IMR-90 (cell line): ENCODE measurements around the gene MGAT5B. TPM values are rescaled to one million over a fixed set of nuclear protein-coding genes. Genes with fewer than 3 reads are reported as not detected.

Experiments
- ATAC-seq: fragments of 200-7000 bp; cut with Tn5 transposase; 2 replicates; pipeline ENCODE4 v1.9.1; 2020; ENCODE audit warnings: low read depth, mild to moderate bottlenecking, moderate library complexity
- BruUV-seq: library from RNA; stranded (reverse); fragments of 400-500 nt; replicated peaks from 2 replicates; lab custom pipeline; 2021; lab: Mats Ljungman, UMichigan
- CTCF ChIA-PET: fragments of 300-600 bp; formaldehyde crosslinking; extraction: SDS; loops from one replicate; lab custom pipeline; 2021; ENCODE audit warnings: antibody characterized with exemption; lab: Yijun Ruan, JAX
- POLR2A ChIA-PET: fragments of 300-600 bp; sonication (Branson Sonifier 250); formaldehyde crosslinking; loops from one replicate; lab custom pipeline; 2022; ENCODE audit warnings: antibody characterized with exemption; ENCODE audit not compliant: unreplicated experiment; lab: Charles Lee
- DNase-seq: peaks from one replicate; pipeline ENCODE4 v3.0.0; 2013
- H2AFZ ChIP-seq: replicated peaks from 2 replicates; pipeline ENCODE3; 2013; ENCODE audit warnings: low read length, mild to moderate bottlenecking; ENCODE audit not compliant: poor library complexity
- H2AK5ac ChIP-seq: 2 replicates; pipeline ENCODE4 v1.6.1; 2013; ENCODE audit warnings: low read depth, low read length, inconsistent platforms
- H2AK9ac ChIP-seq: replicated peaks from 2 replicates; pipeline ENCODE3; 2013; ENCODE audit warnings: mild to moderate bottlenecking, low read depth, low read length, moderate library complexity; ENCODE audit not compliant: poor library complexity
- H2BK120ac ChIP-seq: 2 replicates; pipeline ENCODE4 v1.6.1; 2013; ENCODE audit warnings: low read depth, low read length, inconsistent platforms
- H2BK15ac ChIP-seq: 3 replicates; pipeline ENCODE4 v1.6.1; 2013; ENCODE audit warnings: low read depth, low read length, inconsistent platforms
- H2BK20ac ChIP-seq: 2 replicates; pipeline ENCODE4 v1.6.1; 2013; ENCODE audit warnings: low read depth, mild to moderate bottlenecking, inconsistent platforms, low read length, moderate library complexity
- H2BK5ac ChIP-seq: 2 replicates; pipeline ENCODE4 v1.6.1; 2013; ENCODE audit warnings: mild to moderate bottlenecking, low read depth, low read length, inconsistent platforms; ENCODE audit not compliant: poor library complexity, severe bottlenecking
- H3K14ac ChIP-seq: replicated peaks from 2 replicates; pipeline ENCODE4 v1.6.1; 2013; ENCODE audit warnings: low read depth, low read length, inconsistent platforms
- H3K18ac ChIP-seq: 2 replicates; pipeline ENCODE4 v1.6.1; 2013; ENCODE audit warnings: low read depth, low read length, control low read depth
- H3K23ac ChIP-seq: 2 replicates; pipeline ENCODE4 v1.6.1; 2013; ENCODE audit warnings: low read depth, low read length, inconsistent platforms
- H3K27ac ChIP-seq: 2 replicates; pipeline ENCODE4 v1.5.1; 2013; ENCODE audit warnings: mild to moderate bottlenecking, control low read depth, low read length; ENCODE audit not compliant: insufficient read depth
- H3K27me3 ChIP-seq: 2 replicates; pipeline ENCODE4 v1.6.1; 2013; ENCODE audit warnings: low read length; ENCODE audit not compliant: control insufficient read depth, insufficient read depth
- H3K36me3 ChIP-seq: 2 replicates; pipeline ENCODE4 v1.6.1; 2013; ENCODE audit warnings: low read length, mixed read lengths; ENCODE audit not compliant: control insufficient read depth, insufficient read depth
- H3K4ac ChIP-seq: 2 replicates; pipeline ENCODE4 v1.6.1; 2013; ENCODE audit warnings: low read depth, low read length, inconsistent platforms
- H3K4me1 ChIP-seq: 2 replicates; pipeline ENCODE4 v1.6.1; 2013; ENCODE audit warnings: low read length, mixed read lengths; ENCODE audit not compliant: control insufficient read depth, insufficient read depth
- H3K4me2 ChIP-seq: 2 replicates; pipeline ENCODE4 v1.6.1; 2013; ENCODE audit warnings: low read depth, mild to moderate bottlenecking, control low read depth, low read length, moderate library complexity
- H3K4me3 ChIP-seq: 2 replicates; pipeline ENCODE4 v1.5.1; 2013; ENCODE audit warnings: low read depth, mild to moderate bottlenecking, control low read depth, low read length, moderate library complexity; ENCODE audit not compliant: insufficient read depth
- H3K56ac ChIP-seq: 2 replicates; pipeline ENCODE4 v1.6.1; 2013; ENCODE audit warnings: low read length, inconsistent platforms; ENCODE audit not compliant: insufficient read depth; ENCODE audit errors: extremely low read depth
- H3K79me1 ChIP-seq, 2 experiments: 2 replicates each; pipeline ENCODE4 v1.6.1; 2013; ENCODE audit warnings: low read length in 2 of 2, inconsistent platforms in 1 of 2, low read depth in 1 of 2
- H3K9ac ChIP-seq: 2 replicates; pipeline ENCODE4 v1.6.1; 2013; ENCODE audit warnings: low read depth, low read length, control low read depth
- H3K9me1 ChIP-seq: 2 replicates; pipeline ENCODE4 v1.6.1; 2013; ENCODE audit warnings: low read length, inconsistent platforms; ENCODE audit not compliant: insufficient read depth
- H3K9me3 ChIP-seq: 2 replicates; pipeline ENCODE4 v1.6.1; 2013; ENCODE audit warnings: low read length; ENCODE audit not compliant: control insufficient read depth, insufficient read depth
- H4K20me1 ChIP-seq: 2 replicates; pipeline ENCODE4 v1.6.1; 2013; ENCODE audit warnings: low read length, inconsistent platforms; ENCODE audit not compliant: insufficient read depth
- H4K5ac ChIP-seq: 2 replicates; pipeline ENCODE4 v1.6.1; 2013; ENCODE audit warnings: mild to moderate bottlenecking, low read depth, low read length, control low read depth
- H4K8ac ChIP-seq, 2 experiments: 2 replicates each; pipeline ENCODE4 v1.6.1; 2013; ENCODE audit warnings: low read depth in 2 of 2, low read length in 2 of 2, control low read depth in 1 of 2, inconsistent platforms in 1 of 2
- H4K91ac ChIP-seq: 2 replicates; pipeline ENCODE4 v1.6.1; 2013; ENCODE audit warnings: low read depth, low read length, inconsistent platforms; ENCODE audit not compliant: insufficient read depth
- BHLHE40 ChIP-seq: fragments of 150-350 bp; IDR thresholded peaks from 2 replicates; pipeline ENCODE4 v1.6.1; 2016; ENCODE audit warnings: mild to moderate bottlenecking, low read depth, low read length
- CEBPB ChIP-seq: IDR thresholded peaks from 2 replicates; pipeline ENCODE4 v1.6.1; 2012; ENCODE audit warnings: low read depth, low read length, improper control_type of control experiment
- CHD1 ChIP-seq: IDR thresholded peaks from 2 replicates; pipeline ENCODE4 v1.6.1; 2012; ENCODE audit warnings: low read depth, low read length, improper control_type of control experiment
- CTCF ChIP-seq: conservative IDR thresholded peaks from 2 replicates; pipeline ENCODE4 v1.5.1; 2012; ENCODE audit warnings: mild to moderate bottlenecking, low read depth, low read length, improper control_type of control experiment
- FOS ChIP-seq: fragments of 150-350 bp; IDR thresholded peaks from 2 replicates; pipeline ENCODE4 v1.6.1; 2016; ENCODE audit warnings: low read depth, low read length
- MAFK ChIP-seq: IDR thresholded peaks from 2 replicates; pipeline ENCODE4 v1.6.1; 2012; ENCODE audit warnings: low read depth, low read length, improper control_type of control experiment
- MAZ ChIP-seq: IDR thresholded peaks from 2 replicates; pipeline ENCODE4 v1.6.1; 2012; ENCODE audit warnings: low read depth, mild to moderate bottlenecking, low read length, improper control_type of control experiment, moderate library complexity, borderline replicate concordance
- MXI1 ChIP-seq: IDR thresholded peaks from 2 replicates; pipeline ENCODE4 v1.6.1; 2012; ENCODE audit warnings: low read depth, mild to moderate bottlenecking, low read length, moderate library complexity, borderline replicate concordance
- NFE2L2 ChIP-seq: fragments of 150-350 bp; IDR thresholded peaks from 2 replicates; pipeline ENCODE4 v1.6.1; 2016; ENCODE audit warnings: low read depth, mild to moderate bottlenecking, low read length
- POLR2A ChIP-seq: IDR thresholded peaks from 2 replicates; pipeline ENCODE4 v1.6.1; 2012; ENCODE audit warnings: mild to moderate bottlenecking, low read depth, low read length
- RAD21 ChIP-seq: IDR thresholded peaks from 2 replicates; pipeline ENCODE4 v1.6.1; 2012; ENCODE audit warnings: low read length, improper control_type of control experiment
- RCOR1 ChIP-seq: IDR thresholded peaks from 2 replicates; pipeline ENCODE4 v1.6.1; 2012; ENCODE audit warnings: mild to moderate bottlenecking, low read length, improper control_type of control experiment; ENCODE audit not compliant: insufficient replicate concordance
- RFX5 ChIP-seq: IDR thresholded peaks from 2 replicates; pipeline ENCODE4 v1.8.0; 2012; ENCODE audit warnings: low read depth, mild to moderate bottlenecking, low read length, moderate library complexity
- SMC3 ChIP-seq: fragments of 150-350 bp; IDR thresholded peaks from 2 replicates; pipeline ENCODE4 v1.6.1; 2016; ENCODE audit warnings: low read depth, mild to moderate bottlenecking, antibody characterized with exemption, low read length, moderate library complexity
- USF2 ChIP-seq: fragments of 150-350 bp; IDR thresholded peaks from 2 replicates; pipeline ENCODE4 v1.6.1; 2017; ENCODE audit warnings: mild to moderate bottlenecking, antibody characterized with exemption, low read length, low read depth
- WGBS, 2 experiments: methylation state at CpG; one replicate each; pipeline versions ENCODE4 v1.1.5 to v1.1.7; 2013; ENCODE audit warnings: missing lambda C conversion rate in 2 of 2; ENCODE audit not compliant: insufficient read length in 1 of 2; ENCODE audit errors: extremely low coverage in 2 of 2; 5-methylcytosine and 5-hydroxymethylcytosine counted together
- dilution Hi-C: fragments of 300-500 bp; cut with HindIII; formaldehyde crosslinking; loops from one replicate; pipeline ENCODE4 v1.14.3; 2018; ENCODE audit warnings: low sequenced_read_pairs; ENCODE audit not compliant: unreplicated experiment
- in situ Hi-C: fragments of 300-500 bp; cut with MboI; formaldehyde crosslinking; loops from 3 replicates; pipeline ENCODE4 v1.14.3; 2019; ENCODE audit warnings: low sequenced_read_pairs, inconsistent platforms, mixed read lengths
- intact Hi-C: fragments of 100-400 bp; cut with micrococcal nuclease; formaldehyde crosslinking; loops from 2 replicates; pipeline ENCODE4 v1.10.0; 2022
- polyA plus RNA-seq, 3 experiments: library from polyadenylated mRNA; depleted of rRNA; stranded (reverse); fragments of >200 nt; gene quantifications; 2 replicates each; pipeline ENCODE4 v1.2.3, GENCODE V29; 2012; ENCODE audit warnings: low replicate concordance in 1 of 3
- total RNA-seq: library from RNA; depleted of rRNA; stranded (reverse); fragments of >200 nt; gene quantifications from 2 replicates; pipeline ENCODE4 v1.2.3, GENCODE V29; 2012
- TF ChIP-seq, protein P1 (sequence below): fragments of 150-350 bp; IDR thresholded peaks from 2 replicates; pipeline ENCODE4 v1.6.1; 2016; ENCODE audit warnings: low read depth, mild to moderate bottlenecking, low read length, moderate library complexity, borderline replicate concordance

MGAT5B gene
- total and polyA plus RNA-seq, 2 of the 4 experiments (the other 2 are of a cell fraction) = 0.54 to 2.0 TPM

DNA sequence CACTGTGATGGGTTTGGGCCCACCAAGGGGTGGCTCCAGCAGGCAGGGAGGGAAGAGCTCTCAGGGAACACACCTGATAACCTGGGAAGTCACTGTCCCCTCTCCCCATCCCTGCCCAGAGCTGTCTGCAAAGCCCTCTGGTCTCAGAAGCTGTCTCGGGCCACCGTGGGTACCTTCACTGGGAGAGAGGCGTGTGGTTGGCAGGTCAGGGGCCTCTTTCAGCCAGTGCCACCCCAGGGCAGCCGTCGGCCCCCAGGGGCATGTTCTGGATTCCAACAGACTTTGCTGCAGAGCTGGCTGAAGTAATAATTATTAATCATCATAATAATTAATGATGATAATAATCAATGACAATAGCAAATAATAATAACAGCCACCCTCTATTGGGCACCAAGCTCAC is 21.1 kb downstream of the MGAT5B start:
- Histone ChIP-seq H4K20me1 (no peaks in the 10 kb centered on the region; the same call in 1 of the 2 replicates), H2AFZ (no peak overlapping the region), H4K91ac (no peak overlapping the region), H2BK20ac (no peak overlapping the region), H3K18ac (no peak overlapping the region), H3K36me3 (no peaks in the 10 kb centered on the region), H2AK5ac (no peak overlapping the region), H2AK9ac (no peak overlapping the region), H3K4me1 (no peaks in the 10 kb centered on the region), H3K4me3 (no peak overlapping the region), H3K27ac (no peak overlapping the region), H3K14ac (no peak overlapping the region), H4K5ac (no peak overlapping the region), H2BK120ac (no peak overlapping the region), H2BK5ac (no peak overlapping the region), H3K23ac (no peak overlapping the region), H4K8ac (no peak overlapping the region), H3K9ac (no peak overlapping the region), H2BK15ac (no peak overlapping the region), H3K4ac (no peak overlapping the region), H3K9me1 (no peaks in the 10 kb centered on the region), H3K27me3 (peaks cover 20% of the 10 kb centered on the region), H3K56ac (no peak overlapping the region), H3K9me3 (no peaks in the 10 kb centered on the region), H3K79me1 (no peaks in the 10 kb centered on the region), H3K4me2 (no peak overlapping the region)
- DNase-seq (no peak), ATAC-seq (no peak)
- dilution Hi-C loops = no loop called here
- ChIA-PET CTCF (no interaction called here), POLR2A (no interaction called here)
- BruUV-seq = no TSS peak
- WGBS, 2 experiments = no CpG with 5 or more reads among the region's 5 CpGs
- intact Hi-C loops = no loop called here
- TF ChIP-seq RAD21 (no peak), CTCF (no peak), POLR2A (no peak), CEBPB (no peak), CHD1 (no peak), MAZ (no peak), RFX5 (no peak), USF2 (no peak), MAFK (no peak), FOS (no peak), BHLHE40 (no peak), MXI1 (no peak), NFE2L2 (no peak), RCOR1 (no peak), SMC3 (no peak)
- TF ChIP-seq, protein P1, sequence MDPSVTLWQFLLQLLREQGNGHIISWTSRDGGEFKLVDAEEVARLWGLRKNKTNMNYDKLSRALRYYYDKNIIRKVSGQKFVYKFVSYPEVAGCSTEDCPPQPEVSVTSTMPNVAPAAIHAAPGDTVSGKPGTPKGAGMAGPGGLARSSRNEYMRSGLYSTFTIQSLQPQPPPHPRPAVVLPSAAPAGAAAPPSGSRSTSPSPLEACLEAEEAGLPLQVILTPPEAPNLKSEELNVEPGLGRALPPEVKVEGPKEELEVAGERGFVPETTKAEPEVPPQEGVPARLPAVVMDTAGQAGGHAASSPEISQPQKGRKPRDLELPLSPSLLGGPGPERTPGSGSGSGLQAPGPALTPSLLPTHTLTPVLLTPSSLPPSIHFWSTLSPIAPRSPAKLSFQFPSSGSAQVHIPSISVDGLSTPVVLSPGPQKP = no peak
- in situ Hi-C loops = no loop called here
